MM.1S (cell line): ENCODE results near the gene MEIOSIN.
"Not testable (repeated sequence)": the region's sequence is repeated elsewhere in the genome, so short reads cannot be mapped to it uniquely, and the experiment has no call there.

ENCODE experiments used
- DNase-seq: peaks from one replicate; pipeline ENCODE4 v3.0.0-alpha.2; 2015
- H2AFZ ChIP-seq: fragments of 300-600 bp; sonication (generic); 2 replicates; pipeline ENCODE4 v1.6.0; 2016; ENCODE audit warnings: antibody characterized with exemption, low read length
- H3F3A ChIP-seq: fragments of 300-600 bp; sonication (generic); 2 replicates; pipeline ENCODE4 v1.6.1; 2016; ENCODE audit warnings: mild to moderate bottlenecking, antibody characterized with exemption, low read length, moderate library complexity, mixed read lengths; ENCODE audit not compliant: insufficient read depth
- H3K27ac ChIP-seq: fragments of 300-600 bp; sonication (generic); 2 replicates; pipeline ENCODE4 v1.5.1; 2016; ENCODE audit warnings: mild to moderate bottlenecking, low read length
- H3K27me3 ChIP-seq: fragments of 300-600 bp; sonication (generic); replicated peaks from 2 replicates; pipeline ENCODE4 v1.6.0; 2016; ENCODE audit warnings: low read length; ENCODE audit not compliant: insufficient read depth
- H3K36me3 ChIP-seq: fragments of 300-600 bp; sonication (generic); replicated peaks from 2 replicates; pipeline ENCODE4 v1.6.1; 2016; ENCODE audit warnings: mild to moderate bottlenecking, low read length, mixed read lengths; ENCODE audit not compliant: insufficient read depth
- H3K4me1 ChIP-seq: fragments of 300-600 bp; sonication (generic); 2 replicates; pipeline ENCODE4 v1.6.1; 2016; ENCODE audit warnings: low read length, mixed read lengths
- H3K4me2 ChIP-seq: fragments of 300-600 bp; sonication (generic); 2 replicates; pipeline ENCODE4 v1.6.0; 2016; ENCODE audit warnings: low read depth, low read length
- H3K4me3 ChIP-seq: fragments of 300-600 bp; sonication (generic); 2 replicates; pipeline ENCODE4 v1.5.1; 2016; ENCODE audit warnings: low read length, mixed read lengths
- H3K79me2 ChIP-seq: fragments of 300-600 bp; sonication (generic); 2 replicates; pipeline ENCODE4 v1.6.1; 2016; ENCODE audit warnings: mixed run types, low read length, mixed read lengths
- H3K9ac ChIP-seq: fragments of 300-600 bp; sonication (generic); 2 replicates; pipeline ENCODE4 v1.6.1; 2016; ENCODE audit warnings: low read length, mixed read lengths
- H3K9me2 ChIP-seq: fragments of 300-600 bp; sonication (generic); replicated peaks from 2 replicates; pipeline ENCODE4 v1.6.1; 2016; ENCODE audit warnings: mild to moderate bottlenecking, low read length, mixed read lengths; ENCODE audit not compliant: insufficient read depth
- H3K9me3 ChIP-seq: fragments of 300-600 bp; sonication (generic); replicated peaks from 2 replicates; pipeline ENCODE4 v1.6.1; 2016; ENCODE audit warnings: mild to moderate bottlenecking, low read length, mixed read lengths; ENCODE audit not compliant: insufficient read depth
- H4K20me1 ChIP-seq: fragments of 300-600 bp; sonication (generic); 2 replicates; pipeline ENCODE4 v1.6.1; 2016; ENCODE audit warnings: mild to moderate bottlenecking, low read length, moderate library complexity, mixed read lengths; ENCODE audit not compliant: insufficient read depth
- CTCF ChIP-seq: fragments of 300-600 bp; sonication (generic); IDR thresholded peaks from 2 replicates; pipeline ENCODE4 v1.5.1; 2016; ENCODE audit warnings: antibody characterized with exemption, low read length, mixed read lengths
- EZH2 ChIP-seq: fragments of 300-600 bp; sonication (generic); optimal IDR thresholded peaks from 2 replicates; pipeline ENCODE3; 2017; ENCODE audit warnings: low read depth, mild to moderate bottlenecking, antibody characterized with exemption, low read length, mixed read lengths
- EZH2phosphoT487 ChIP-seq: fragments of 300-600 bp; sonication (generic); IDR thresholded peaks from 2 replicates; pipeline ENCODE4 v1.6.1; 2018; ENCODE audit warnings: antibody characterized with exemption, low read length

The MEIOSIN gene

DNA sequence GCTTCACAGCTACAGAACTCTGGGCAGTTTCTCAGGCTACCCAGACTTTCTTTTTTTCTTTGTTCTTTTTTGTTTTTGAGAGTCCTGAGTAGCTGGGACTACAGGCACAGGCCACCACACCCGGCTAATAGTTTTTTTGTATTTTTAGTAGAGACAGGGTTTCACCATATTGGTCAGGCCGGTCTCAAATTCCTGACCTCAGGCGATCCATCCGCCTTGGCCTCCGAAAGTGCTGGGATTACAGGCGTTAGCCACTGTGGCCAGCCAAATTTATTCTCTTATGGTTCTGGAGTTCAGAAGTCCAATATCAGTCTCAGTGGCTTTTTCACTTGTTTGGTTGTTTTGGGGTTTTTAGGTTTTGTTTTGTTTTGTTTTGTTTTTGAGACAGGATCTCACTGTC, 12.4 kb downstream of the MEIOSIN start:
- H3K9ac ChIP-seq: no peak overlapping the region
- H3K4me3 ChIP-seq: no peak overlapping the region
- H4K20me1 ChIP-seq: no peaks in the 10 kb centered on the region
- H3F3A ChIP-seq: no peaks in the 10 kb centered on the region
- H3K4me2 ChIP-seq: no peak overlapping the region
- H3K27ac ChIP-seq: no peak overlapping the region
- no peaks in the 10 kb centered on the region for H3K79me2 ChIP-seq
- no peaks in the 10 kb centered on the region for H3K9me2 ChIP-seq
- H3K4me1 ChIP-seq: no peaks in the 10 kb centered on the region
- no peaks in the 10 kb centered on the region for H3K9me3 ChIP-seq
- TF ChIP-seq EZH2 (no peak), EZH2phosphoT487 (no peak), CTCF (no peak)
- no peaks in the 10 kb centered on the region for H3K36me3 ChIP-seq
- no peak overlapping the region for H2AFZ ChIP-seq
- H3K27me3 ChIP-seq: peaks cover 34% of the 10 kb centered on the region
- DNase-seq: no peak

GRCh38 chr19:45746866-45747265, 13.6 kb downstream of the MEIOSIN start:
- no peaks in the 10 kb centered on the region for H3K4me1 ChIP-seq
- no peaks in the 10 kb centered on the region for H3K9me3 ChIP-seq
- no peaks in the 10 kb centered on the region for H4K20me1 ChIP-seq
- H3K9me2 ChIP-seq: no peaks in the 10 kb centered on the region
- TF ChIP-seq CTCF (no peak), EZH2phosphoT487 (no peak), EZH2 (no peak)
- H3K27ac ChIP-seq: no peak overlapping the region
- no peak overlapping the region for H3K9ac ChIP-seq
- no peaks in the 10 kb centered on the region for H3K79me2 ChIP-seq
- no peak for DNase-seq
- H3K4me3 ChIP-seq: no peak overlapping the region
- H3K36me3 ChIP-seq: no peaks in the 10 kb centered on the region
- H3F3A ChIP-seq: no peaks in the 10 kb centered on the region
- H3K4me2 ChIP-seq: no peak overlapping the region
- peaks cover 34% of the 10 kb centered on the region for H3K27me3 ChIP-seq
- H2AFZ ChIP-seq: no peak overlapping the region

GRCh38 chr19:45747513-45747912, 14.3 kb downstream of the MEIOSIN start:
- Histone ChIP-seq H3K4me1 (no peaks in the 10 kb centered on the region), H3K4me2 (no peak overlapping the region), H3K9ac (no peak overlapping the region), H3K4me3 (no peak overlapping the region), H3K79me2 (no peaks in the 10 kb centered on the region), H3K9me2 (no peaks in the 10 kb centered on the region), H3K27ac (no peak overlapping the region), H3K36me3 (no peaks in the 10 kb centered on the region), H2AFZ (no peak overlapping the region), H3K9me3 (no peaks in the 10 kb centered on the region), H3F3A (no peaks in the 10 kb centered on the region), H3K27me3 (peaks cover 34% of the 10 kb centered on the region), H4K20me1 (no peaks in the 10 kb centered on the region)
- no peak for DNase-seq
- no peak for TF ChIP-seq EZH2phosphoT487
- TF ChIP-seq CTCF: no peak
- no peak for TF ChIP-seq EZH2

- H3K36me3 ChIP-seq, H3K9me2 ChIP-seq, H3K9ac ChIP-seq, DNase-seq, H4K20me1 ChIP-seq, H3K27ac ChIP-seq, H3K4me3 ChIP-seq, H3K79me2 ChIP-seq, H3K4me1 ChIP-seq, H3K9me3 ChIP-seq, H3K4me2 ChIP-seq, H3F3A ChIP-seq, H2AFZ ChIP-seq, H3K27me3 ChIP-seq: not testable (repeated sequence)
Observed at GRCh38 chr19:45751483-45751882, 18.2 kb downstream of the MEIOSIN start.
